HG02852 (cell line): ENCODE measurements around the gene SP3.

Source experiments
- ATAC-seq: cut with Tn5 transposase; IDR thresholded peaks from one replicate; pipeline ENCODE4 v1.9.1; 2021; ENCODE audit warnings: mild to moderate bottlenecking, moderate library complexity; ENCODE audit not compliant: unreplicated experiment

SP3 gene

GRCh38 chr2:173969886-173970285 is 4.7 kb upstream of the SP3 start:
- no peak for ATAC-seq

GRCh38 chr2:173968551-173968950 is 3.4 kb upstream of the SP3 start:
- ATAC-seq = no peak

- no peak for ATAC-seq
Measured at GRCh38 chr2:173966274-173967098, 1.3 kb upstream of the SP3 start.

- ATAC-seq = peak; percentile 22
Measured at GRCh38 chr2:173964565-173965371, 405 bp downstream of the SP3 start.

DNA sequence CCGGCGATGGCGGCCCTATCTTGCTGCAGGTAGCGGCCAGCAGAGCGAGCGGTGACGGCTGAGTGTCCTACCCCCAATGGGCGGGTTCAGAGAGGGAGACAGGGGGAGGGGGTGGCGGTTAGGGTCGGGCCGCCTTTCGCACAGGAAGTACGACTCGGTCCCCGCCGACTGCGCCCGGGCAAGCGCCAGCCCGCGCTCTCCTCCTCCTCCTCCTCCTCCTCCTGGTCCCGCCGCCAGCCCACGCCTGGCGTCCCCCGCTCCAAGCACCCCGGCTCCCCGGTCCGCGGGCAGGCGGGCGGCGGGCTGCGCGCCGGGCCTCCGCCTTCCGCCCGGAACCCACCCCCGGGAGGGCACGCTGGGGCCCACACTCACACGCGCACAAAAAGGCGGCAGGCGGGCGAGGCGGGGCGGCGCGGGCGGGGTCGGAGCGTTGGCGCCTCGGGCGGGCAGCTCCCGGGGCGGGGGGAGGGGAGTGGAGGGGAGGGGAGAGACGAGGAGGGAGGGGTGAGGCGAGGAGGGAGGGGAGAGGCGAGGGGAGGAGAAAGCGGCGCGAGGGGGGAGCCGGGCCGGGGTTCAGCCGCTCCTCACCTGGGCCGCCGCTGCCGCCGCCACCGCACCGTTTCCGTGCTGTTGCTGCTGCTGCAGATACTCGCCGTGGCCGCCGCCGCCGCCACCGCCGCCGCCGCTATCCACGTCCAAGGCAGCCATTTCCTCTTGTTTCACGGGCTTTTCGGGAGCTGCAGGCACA is 1.2 kb downstream of the SP3 start:
- ATAC-seq = peak; percentile 53

- ATAC-seq = peak; percentile 14
Measured at GRCh38 chr2:173963323-173963816, 1.8 kb downstream of the SP3 start.

- ATAC-seq = no peak
Measured at GRCh38 chr2:173962583-173963110, 2.5 kb downstream of the SP3 start.

- ATAC-seq = no peak
Measured at GRCh38 chr2:173962031-173962430, 3.1 kb downstream of the SP3 start.

- no peak for ATAC-seq
Measured at GRCh38 chr2:173961346-173961705, 3.8 kb downstream of the SP3 start.

- no peak for ATAC-seq
Measured at GRCh38 chr2:173959909-173960308, 5.3 kb downstream of the SP3 start.

DNA sequence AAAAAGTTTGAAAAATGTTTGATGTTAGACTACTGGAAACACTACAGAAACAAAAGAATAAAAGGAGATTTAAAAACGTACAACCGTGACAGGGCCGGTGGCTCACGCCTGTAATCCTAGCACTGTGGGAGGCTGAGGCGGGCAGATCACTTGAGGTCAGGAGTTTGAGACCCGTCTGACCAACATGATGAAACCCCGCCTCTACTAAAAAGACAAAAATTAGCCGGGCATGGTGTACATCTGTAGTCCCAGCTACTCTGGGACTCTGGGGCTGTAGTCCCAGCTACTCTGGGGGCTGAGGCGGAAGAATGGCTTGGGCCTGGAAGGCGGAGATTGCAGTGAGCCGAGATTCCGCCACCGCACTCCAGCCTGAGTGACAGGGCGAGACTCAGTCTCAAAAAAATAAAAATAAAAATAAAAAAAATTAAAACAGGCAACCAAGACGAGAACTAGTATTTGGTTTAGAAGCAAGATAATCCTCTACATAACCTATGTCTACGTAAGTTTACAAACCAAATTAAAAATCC is 5.8 kb downstream of the SP3 start:
- no peak for ATAC-seq

- ATAC-seq = no peak
Measured at GRCh38 chr2:173958198-173958846, 6.9 kb downstream of the SP3 start.

GRCh38 chr2:173957517-173957916 is 7.7 kb downstream of the SP3 start:
- no peak for ATAC-seq

GRCh38 chr2:173956454-173956853 is 8.7 kb downstream of the SP3 start:
- ATAC-seq = no peak

GRCh38 chr2:173955867-173956266 is 9.3 kb downstream of the SP3 start:
- no peak for ATAC-seq

DNA sequence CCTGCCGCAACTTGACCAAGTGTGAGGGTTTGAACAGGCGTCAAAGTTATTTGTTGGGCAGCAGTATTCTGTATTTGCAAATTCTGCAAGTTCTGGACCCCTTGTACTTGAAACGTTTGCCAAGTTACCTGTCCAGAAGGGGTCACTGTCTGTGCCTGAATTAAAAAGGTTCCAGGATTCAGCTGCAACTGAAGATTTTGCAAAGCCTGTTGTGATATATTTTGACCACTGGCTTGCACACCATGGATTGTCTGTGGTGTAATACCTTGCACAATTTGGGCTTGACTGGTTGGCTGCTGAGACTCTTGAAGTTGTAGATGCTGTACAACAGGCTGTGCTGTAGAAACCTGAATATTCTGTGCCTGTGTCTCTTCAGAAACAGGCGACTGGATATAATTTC is 10.2 kb downstream of the SP3 start:
- ATAC-seq = no peak

DNA sequence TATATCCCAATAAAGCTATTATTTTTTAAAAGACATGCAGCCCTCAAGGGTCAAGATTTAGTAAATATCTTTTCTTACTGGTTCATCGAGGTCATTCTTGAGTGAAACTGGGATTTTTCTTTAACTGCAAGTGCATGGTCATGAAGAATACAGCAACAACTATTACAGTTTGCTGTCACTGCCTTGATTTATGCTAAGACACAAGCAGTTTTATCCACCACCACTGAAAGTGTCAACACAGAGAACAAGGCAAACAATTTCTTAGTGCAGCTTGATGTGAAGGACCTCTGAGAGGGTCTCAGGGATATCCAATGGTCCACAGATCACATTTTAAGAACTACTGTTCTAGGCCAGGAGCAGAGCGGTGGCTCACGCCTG is 12.1 kb downstream of the SP3 start:
- no peak for ATAC-seq

- no peak for ATAC-seq
Measured at GRCh38 chr2:173952267-173953046, 12.7 kb downstream of the SP3 start.

DNA sequence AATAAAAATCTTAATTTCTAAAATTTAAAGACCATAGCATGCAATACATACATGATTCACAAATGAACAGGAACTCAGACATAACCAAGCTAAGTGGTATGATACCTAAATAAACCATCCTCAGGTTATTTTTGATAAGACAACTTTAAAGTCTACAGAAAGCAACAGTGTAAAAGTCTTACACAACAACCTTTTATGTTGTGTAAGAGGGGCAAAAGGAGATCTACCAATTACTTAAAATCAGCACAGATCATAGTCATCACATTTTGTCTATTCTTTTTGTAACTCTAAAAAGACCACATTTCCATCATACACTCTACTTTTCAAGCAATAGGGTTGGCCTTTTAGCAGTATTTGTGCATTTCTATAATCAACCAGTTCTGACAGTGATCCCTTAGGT is 16.3 kb downstream of the SP3 start:
- no peak for ATAC-seq

DNA sequence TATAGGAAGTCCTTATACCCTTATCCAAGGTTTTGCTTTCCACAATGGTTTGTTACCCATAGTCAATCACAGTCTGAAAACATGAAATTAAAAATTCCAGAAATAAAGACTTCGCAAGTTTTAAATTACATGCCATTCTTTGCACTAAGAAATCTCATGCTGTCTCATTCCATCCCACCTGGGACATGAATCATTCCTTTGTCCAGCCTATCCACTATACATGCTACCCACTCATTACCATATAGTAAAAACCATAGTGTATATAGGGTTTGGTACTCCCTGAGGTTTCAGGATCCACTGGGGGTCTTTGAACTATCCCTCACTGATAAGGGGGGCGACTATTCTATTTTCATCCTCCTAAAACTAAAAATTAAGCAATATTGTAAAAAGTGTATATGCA is 17.0 kb downstream of the SP3 start:
- no peak for ATAC-seq
